Type B pancreatic cell (in vitro differentiated cells): ENCODE results near the gene SHC3. TPM values are rescaled to one million over a fixed set of nuclear protein-coding genes. Genes with fewer than 3 reads are reported as not detected.

Experiments used
- DNase-seq: peaks from one replicate; pipeline ENCODE4 v3.0.0; 2021; ENCODE audit warnings: mixed read lengths; ENCODE audit not compliant: unreplicated experiment; ENCODE audit errors: extremely low spot score
- H3K27ac Mint-ChIP-seq: 2 replicates; pipeline ENCODE4 v1.8.0; 2021; ENCODE audit warnings: mild to moderate bottlenecking, mixed read lengths
- H3K27me3 Mint-ChIP-seq: 2 replicates; pipeline ENCODE4 v1.8.0; 2021; ENCODE audit warnings: mixed read lengths
- H3K36me3 Mint-ChIP-seq: 2 replicates; pipeline ENCODE4 v1.8.0; 2021; ENCODE audit warnings: mixed read lengths
- H3K4me1 Mint-ChIP-seq: one replicate; pipeline ENCODE4 v1.8.0; 2021; ENCODE audit warnings: mixed read lengths; ENCODE audit not compliant: unreplicated experiment
- H3K4me3 Mint-ChIP-seq: 2 replicates; pipeline ENCODE4 v1.8.0; 2021; ENCODE audit warnings: mild to moderate bottlenecking, mixed read lengths
- H3K9me3 Mint-ChIP-seq: 2 replicates; pipeline ENCODE4 v1.8.0; 2021; ENCODE audit warnings: mixed read lengths
- CTCF ChIP-seq: fragments of 200-600 bp; sonication (generic); conservative IDR thresholded peaks from 2 replicates; pipeline ENCODE4 v1.5.0; 2021; ENCODE audit warnings: antibody characterized with exemption, mild to moderate bottlenecking
- total RNA-seq: library from RNA; stranded (reverse); gene quantifications from 2 replicates; pipeline ENCODE4 v1.2.1, GENCODE V29; 2021; ENCODE audit warnings: low replicate concordance

SHC3 gene
- total RNA-seq, 1 donor from 2014 or later, result 5.3 TPM

GRCh38 chr9:88993871-88994460 is 184.7 kb downstream of the SHC3 start:
- H3K27me3 Mint-ChIP-seq, result peaks cover 26% of the 10 kb centered on the region
- peak; percentile 58 for DNase-seq

GRCh38 chr9:88993327-88993726 is 185.3 kb downstream of the SHC3 start:
- H3K4me1 Mint-ChIP-seq, result peaks cover 34% of the 10 kb centered on the region
- DNase-seq, result peak; percentile 15
- H3K9me3 Mint-ChIP-seq, result no peaks in the 10 kb centered on the region
- H3K36me3 Mint-ChIP-seq, result peaks cover 20% of the 10 kb centered on the region
- H3K27me3 Mint-ChIP-seq, result peaks cover 22% of the 10 kb centered on the region
- H3K27ac Mint-ChIP-seq, result no peak overlapping the region
- H3K4me3 Mint-ChIP-seq, result peak overlapping the region; percentile 95
- TF ChIP-seq CTCF, result no peak

More at GRCh38 chr9:88993871-88994460, 184.7 kb downstream of the SHC3 start:
- peak overlapping the region; percentile 95 for H3K4me3 Mint-ChIP-seq
- H3K9me3 Mint-ChIP-seq, result no peaks in the 10 kb centered on the region
- no peak for TF ChIP-seq CTCF
- H3K27ac Mint-ChIP-seq, result no peak overlapping the region
- H3K4me1 Mint-ChIP-seq, result peaks cover 40% of the 10 kb centered on the region
- peaks cover 24% of the 10 kb centered on the region for H3K36me3 Mint-ChIP-seq

- Mint-ChIP-seq H3K36me3 (peaks cover 20% of the 10 kb centered on the region), H3K4me1 (peaks cover 34% of the 10 kb centered on the region), H3K27me3 (peaks cover 23% of the 10 kb centered on the region), H3K9me3 (no peaks in the 10 kb centered on the region), H3K27ac (no peak overlapping the region), H3K4me3 (peak overlapping the region; percentile 95)
- no peak for DNase-seq
- no peak for TF ChIP-seq CTCF
Measured at GRCh38 chr9:88992556-88992955, 186.1 kb downstream of the SHC3 start.

GRCh38 chr9:88991066-88992034 is 187.3 kb downstream of the SHC3 start, which contains the start of gene S1PR3:
TSS of gene S1PR3 (plus strand) at chr9:88991468. CDS start at chr9:89001201, 9,733 bp downstream.
- Mint-ChIP-seq H3K4me1 (peaks cover 34% of the 10 kb centered on the region), H3K4me3 (peak within 1 kb of the TSS; percentile 95), H3K27me3 (peaks cover 25% of the 10 kb centered on the region), H3K9me3 (no peaks in the 10 kb centered on the region), H3K36me3 (peaks cover 10% of the 10 kb centered on the region), H3K27ac (no peak within 1 kb of the TSS)
- peak; percentile 73 for DNase-seq
- TF ChIP-seq CTCF, result peak; percentile 52

GRCh38 chr9:88990729-88991065 is 187.9 kb downstream of the SHC3 start:
- TF ChIP-seq CTCF, result peak; percentile 23
- H3K27me3 Mint-ChIP-seq, result peaks cover 25% of the 10 kb centered on the region
- H3K4me3 Mint-ChIP-seq, result peak overlapping the region; percentile 95
- peaks cover 30% of the 10 kb centered on the region for H3K4me1 Mint-ChIP-seq
- H3K36me3 Mint-ChIP-seq, result peaks cover 6% of the 10 kb centered on the region
- no peak overlapping the region for H3K27ac Mint-ChIP-seq
- no peak for DNase-seq
- H3K9me3 Mint-ChIP-seq, result no peaks in the 10 kb centered on the region
